Stimulated activated CD4-positive, alpha-beta T cell treated with anti-CD3 and anti-CD28 coated beads, Interleukin-15, amount 100 ng/mL, for 1 hour (primary cell): ENCODE measurements around the gene PTCD1.
A peak's percentile ranks its signal among the peaks of the same experiment; 100 is the strongest.

Source experiments
- DNase-seq, 2 donors: peaks; one replicate each; pipeline ENCODE4 v3.0.0-alpha.2; 2020; ENCODE audit warnings: low read depth in 1 of 2, low spot score in 1 of 2

The PTCD1 gene

GRCh38 chr7:99438573-99439480, at the start of gene PTCD1, which contains the start of gene CPSF4:
Gene PTCD1, minus strand, starts transcription at chr7:99438798. Its CDS starts 3,556 bp downstream, at chr7:99435242.
Gene CPSF4, plus strand, starts transcription at chr7:99438943. Its CDS starts 140 bp downstream, at chr7:99439083.
- DNase-seq = peak; percentile 82 to 88

DNA sequence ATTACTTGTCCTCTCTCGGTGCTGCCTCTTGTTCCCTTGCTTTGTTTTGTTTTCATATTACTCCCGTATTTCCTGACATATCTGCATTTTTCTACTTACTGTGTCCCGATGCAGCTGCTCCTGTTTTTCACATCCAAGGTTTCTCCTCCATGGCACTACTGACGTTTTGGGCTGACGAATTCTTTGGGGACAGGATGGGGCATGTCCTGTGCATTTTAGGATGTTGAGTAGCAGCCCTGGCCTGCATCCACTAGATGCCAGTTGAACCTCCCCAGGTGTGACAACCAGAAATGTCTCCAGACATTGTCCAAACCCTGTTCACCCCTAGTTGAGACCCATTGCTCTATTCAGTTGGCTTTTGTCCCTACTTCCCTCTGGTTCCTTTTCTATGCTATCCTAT, 46.5 kb upstream of the PTCD1 start:
- no peak for DNase-seq

DNA sequence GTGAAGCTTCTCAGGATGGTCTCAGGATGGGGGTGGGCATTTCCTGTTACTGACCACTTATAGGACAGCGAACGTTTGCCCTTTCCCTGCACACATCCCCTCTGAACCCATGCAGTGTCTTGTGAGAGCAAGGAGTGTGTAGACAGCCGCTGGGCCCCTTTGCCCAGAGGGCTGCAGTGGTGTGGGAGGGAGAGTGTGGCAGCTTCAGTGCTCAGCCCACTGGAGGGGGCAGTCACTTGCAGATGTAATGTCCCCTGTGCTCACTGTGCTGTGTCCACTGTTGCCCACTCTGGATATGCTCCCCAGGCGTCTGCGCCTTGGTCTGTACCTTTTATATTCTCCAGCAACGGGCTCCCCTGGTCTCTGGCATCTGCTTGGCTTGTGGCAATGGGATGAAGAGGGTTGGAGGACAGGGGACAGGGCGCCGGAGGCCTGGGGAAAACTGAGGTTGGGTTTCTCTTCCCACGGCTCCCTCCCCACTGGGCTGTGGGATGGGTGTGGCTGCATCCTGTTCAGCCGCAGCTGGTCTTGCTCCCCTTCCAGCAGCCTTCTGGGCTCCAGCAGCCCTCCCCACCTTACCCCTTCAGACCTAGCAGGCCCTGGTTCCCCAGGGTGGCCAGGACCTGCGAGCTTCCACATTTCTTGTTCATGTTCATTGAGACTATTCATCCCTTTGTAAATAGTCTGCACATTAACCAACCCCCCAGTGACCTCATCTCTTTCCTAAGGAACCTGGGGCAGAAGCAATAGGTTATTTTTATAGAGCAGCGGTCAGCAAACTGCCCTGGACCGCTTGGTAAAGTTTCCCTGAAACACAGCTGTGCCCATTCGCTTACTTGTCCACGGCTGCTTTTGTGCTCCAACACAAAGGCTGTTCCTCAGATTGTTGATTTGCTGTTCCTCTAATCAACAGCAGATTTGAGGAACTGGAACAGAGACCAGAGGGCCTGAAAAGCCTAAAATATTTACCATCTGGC, 40.2 kb upstream of the PTCD1 start:
- DNase-seq = no peak

GRCh38 chr7:99476107-99476506, 37.5 kb upstream of the PTCD1 start:
- DNase-seq = no peak

- DNase-seq = no peak
Measured at GRCh38 chr7:99473315-99473596, 34.7 kb upstream of the PTCD1 start.

DNA sequence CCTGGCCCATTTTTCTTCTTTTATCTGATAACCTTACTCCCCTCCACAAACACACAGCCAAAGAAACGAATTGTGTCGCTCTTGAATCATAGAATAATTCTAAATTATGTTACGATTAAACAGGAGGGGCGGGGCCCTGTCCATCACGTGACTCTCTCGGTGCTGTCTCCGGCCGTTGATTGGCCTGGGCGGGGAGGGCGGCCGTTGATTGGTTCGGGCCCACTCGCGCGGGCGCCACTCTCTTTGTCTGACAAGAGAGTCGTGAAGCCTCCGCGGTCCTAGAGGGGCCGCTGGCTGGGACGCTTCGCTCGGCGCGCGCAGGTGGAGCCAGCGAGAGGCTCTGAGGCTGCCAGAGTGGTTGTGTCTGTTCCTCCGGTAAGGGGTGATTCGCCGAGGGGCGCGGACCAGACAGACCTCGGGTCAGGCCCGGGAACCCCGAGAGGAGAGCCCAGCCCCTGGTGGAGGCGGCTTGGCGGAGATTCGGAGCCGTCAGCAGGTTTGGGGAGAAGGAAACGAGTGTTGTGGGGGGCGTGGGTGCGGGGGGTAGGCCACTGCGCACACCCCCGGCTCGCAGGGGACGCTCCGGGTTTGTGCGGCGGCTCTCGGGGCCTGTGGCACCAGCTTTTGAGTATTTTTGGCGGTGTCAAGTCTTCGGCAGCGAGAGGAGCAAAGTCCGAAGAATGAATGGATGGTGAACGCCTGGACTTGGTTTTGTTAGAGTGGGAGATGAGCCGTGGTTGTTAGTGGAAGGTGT, 34.1 kb upstream of the PTCD1 start, which contains the start of gene ZNF789:
Gene ZNF789 (plus strand): TSS at position 330 of the 754 bp plus-strand sequence. CDS start 3,567 bp downstream, outside the sequence.
- peak; percentile 95 to 97 for DNase-seq

GRCh38 chr7:99469381-99470065, 30.9 kb upstream of the PTCD1 start:
- DNase-seq = no peak

DNA sequence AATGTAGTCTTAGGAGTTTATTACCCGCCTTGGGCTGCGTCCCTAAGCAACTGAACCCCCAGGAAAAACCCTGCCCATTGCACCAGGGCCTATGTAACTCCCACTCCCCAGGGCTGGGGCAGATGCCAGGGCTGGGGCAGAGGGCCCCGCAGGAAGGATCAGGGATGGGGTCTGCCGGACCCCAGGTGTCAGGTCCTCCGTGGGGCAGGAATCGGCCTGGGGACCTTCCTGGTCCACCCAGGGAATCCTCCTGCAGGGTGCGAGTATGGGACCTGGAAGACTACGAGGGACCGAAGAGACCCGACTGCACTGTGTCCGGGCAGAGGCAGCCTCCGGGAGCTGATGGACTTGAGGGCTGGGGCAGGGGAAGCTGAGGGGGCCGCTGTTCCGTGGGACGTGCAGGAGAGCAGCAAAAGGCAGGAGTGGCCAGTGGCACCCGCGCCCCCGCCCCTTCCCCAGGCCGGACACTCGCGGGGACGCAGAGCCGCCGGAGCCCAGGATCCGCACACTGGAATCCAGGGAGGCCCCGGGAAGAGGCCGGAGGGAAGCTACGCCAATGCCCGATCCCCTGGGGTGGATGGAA, 29.8 kb upstream of the PTCD1 start:
- no peak for DNase-seq

- no peak for DNase-seq
Measured at GRCh38 chr7:99465421-99465768, 26.8 kb upstream of the PTCD1 start.

DNA sequence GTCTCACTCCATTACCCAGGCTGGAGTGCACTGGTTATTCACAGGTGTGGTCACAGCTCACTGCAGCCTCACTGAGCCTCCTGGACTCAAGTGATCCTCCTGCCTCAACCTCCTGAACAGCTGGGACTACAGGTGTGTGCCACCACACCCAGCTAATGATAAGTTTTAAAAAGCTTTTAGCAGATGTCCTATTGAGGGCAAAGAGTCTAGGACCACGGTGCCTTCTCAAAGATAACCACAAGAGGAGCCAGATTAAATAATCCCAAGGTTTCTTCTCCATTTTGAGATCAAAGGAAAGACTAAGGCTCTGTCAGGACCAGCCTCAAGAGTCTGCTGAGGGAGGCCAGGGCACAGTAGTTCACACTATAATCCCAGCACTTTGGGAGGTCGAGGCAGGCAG, 22.6 kb upstream of the PTCD1 start:
- DNase-seq = no peak

DNA sequence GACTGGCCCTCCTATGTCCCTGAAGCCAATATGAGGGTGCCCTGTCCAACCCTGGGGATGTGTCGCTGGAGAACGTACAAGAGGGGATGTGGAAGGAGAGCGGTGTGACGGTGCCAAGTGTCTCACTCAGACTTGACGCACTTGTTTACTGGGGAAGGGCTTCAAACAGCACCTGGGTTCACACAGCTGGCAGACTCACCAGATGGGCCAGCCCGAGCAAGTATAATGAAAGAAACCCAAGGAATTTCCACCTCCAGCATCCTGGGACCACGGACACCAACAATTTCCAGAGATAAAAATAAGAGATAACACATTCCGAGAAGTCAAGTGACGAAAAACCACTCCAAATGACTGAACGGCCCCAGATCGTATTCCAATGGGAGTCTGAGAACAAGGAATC, 22.1 kb upstream of the PTCD1 start:
- no peak for DNase-seq

DNA sequence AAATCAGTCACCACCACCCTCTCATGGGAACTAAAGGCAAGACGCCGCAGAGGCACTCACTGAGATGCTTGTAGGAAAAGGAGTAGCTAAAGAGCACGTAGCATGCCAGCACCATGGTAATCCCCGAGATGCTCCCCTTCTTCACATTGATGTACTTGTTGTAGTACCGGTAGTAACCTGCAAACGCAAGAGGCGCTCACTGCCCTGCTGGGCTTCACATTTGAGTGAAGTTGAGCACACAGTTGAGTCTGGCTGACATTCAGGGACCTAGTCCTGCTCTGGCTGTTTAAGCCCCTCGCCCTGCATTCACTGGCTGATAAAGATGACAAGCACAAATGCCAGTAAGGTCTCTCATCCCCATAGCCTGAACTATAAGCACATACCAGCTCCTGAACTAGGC, 20.5 kb upstream of the PTCD1 start:
- DNase-seq = no peak

DNA sequence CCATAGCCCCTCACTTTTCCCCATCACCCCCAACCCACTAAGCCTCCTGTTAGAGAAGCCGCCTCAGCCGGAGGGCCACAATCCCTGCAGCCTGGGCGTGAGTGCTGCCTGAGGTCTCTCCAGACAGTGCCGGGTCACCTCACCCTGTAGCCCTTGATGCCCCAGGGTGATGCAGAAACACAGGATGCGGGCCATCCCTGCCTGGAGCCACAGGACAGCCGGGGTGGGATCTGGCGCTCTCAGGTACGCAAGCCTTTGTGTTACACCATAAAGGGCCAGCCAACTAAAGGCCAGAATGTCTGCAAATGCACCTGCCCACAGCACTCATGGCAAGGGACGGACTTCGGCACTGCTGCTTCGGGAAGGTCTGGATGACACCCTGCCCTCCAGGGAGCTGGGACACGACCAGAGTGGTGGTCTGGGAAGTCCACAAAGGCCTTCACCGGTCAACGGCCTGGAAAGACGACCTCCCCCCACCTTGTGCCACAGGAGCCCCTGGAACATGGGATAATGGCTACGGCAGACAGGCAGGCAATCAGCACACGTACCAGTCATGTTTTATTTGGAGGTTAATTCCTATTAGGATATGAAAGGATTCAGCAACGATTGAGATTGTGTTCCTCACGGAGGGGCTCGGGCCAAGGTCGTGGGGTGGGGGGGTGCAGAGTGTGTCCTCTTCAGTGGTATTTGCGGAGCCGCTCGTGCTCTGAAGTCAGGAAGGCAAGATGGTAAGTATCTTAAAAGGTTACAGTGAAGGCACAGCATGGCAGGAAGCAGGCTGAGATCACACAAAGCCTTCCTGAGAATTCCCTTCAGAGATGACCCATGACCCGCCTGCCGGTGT, 19.3 kb upstream of the PTCD1 start:
- no peak for DNase-seq

DNA sequence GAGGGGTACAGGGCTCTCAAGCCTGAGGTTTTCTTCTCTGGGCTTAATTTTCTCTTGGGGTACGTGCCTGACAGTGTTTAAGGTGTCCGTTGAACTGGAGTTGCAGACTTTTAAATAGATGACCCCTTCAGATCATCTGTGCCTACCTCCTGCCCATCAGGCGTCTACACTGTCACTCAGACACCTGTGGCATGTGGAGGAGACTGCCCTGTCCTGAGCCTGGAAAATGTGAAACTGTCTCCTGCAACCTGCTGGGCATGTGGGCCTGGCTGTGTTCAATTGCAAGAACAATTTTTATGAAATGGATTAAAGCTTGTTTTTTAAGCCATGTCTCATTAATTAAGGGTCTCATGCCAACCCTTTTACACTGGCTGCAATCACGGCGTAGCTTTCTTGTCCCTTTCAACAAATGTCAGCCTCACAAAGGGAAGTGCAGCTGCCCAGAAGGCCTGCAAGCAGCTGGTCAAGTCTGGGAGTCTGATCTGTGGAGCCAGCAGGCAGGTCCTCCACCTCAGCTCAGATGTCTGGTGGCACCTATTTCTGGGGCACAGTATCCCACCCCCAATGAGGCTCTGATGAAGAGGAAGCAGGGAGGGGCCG, 18.6 kb upstream of the PTCD1 start:
- no peak for DNase-seq

- DNase-seq = no peak
Measured at GRCh38 chr7:99456288-99456687, 17.7 kb upstream of the PTCD1 start.

DNA sequence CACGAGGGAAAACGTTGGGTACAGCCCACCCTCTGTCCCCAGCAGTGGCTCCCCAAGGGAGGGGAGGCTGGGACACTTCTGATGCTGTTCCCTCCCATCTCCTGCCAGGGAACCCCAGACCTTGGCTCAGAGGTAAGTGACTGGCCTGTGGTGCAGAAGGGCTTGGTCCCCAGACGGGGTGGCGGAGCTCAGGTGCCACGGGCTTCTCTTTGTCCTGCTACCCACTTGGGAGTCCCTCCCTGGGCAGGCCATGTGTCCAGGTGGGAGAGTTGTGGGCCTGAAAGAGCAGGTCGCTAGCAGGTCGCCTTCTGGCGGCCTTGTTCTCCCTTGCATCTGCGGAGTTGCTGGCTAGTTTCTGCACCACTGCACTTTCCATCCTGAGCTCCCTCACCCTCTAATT, 17.3 kb upstream of the PTCD1 start:
- DNase-seq = no peak

DNA sequence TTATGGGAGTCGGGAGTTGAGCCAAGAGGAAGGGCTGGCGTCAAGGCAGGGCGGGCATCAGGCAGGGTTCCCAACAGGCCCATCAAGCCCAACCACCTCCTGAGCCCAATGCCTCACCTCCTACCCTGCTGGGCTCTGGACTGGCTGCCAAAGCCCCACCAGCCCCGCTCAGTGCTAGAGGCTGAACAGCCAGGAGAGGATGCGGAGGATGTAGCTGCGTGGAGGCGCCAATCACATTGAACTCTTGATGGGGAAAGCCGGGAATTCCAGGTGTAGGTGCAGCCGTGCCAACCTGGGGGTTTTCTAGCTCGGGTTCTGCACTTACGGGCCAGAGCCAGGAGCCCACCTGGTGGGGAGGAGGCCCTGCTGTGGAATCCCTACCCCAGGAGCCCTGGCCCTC, 14.5 kb upstream of the PTCD1 start:
- DNase-seq = no peak

DNA sequence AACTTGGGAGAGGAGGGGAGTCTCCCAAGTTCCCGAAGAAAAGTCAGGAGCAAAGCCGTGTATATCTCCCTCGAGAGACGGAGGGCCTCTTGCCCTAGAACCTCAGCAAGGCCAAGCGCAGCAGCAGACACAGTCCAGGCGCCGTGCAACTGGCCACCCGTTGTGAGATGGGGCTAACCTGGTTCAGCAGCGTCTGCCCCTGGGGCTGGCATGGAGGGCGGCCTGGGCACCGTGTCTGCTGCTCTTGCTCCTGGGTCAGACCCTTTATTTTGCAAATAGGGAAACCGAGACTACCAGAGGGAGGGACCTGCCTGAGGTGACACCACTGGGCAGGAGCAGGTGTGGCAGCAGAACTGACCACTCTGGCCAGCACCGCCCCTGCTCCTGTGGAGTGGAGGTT, 13.9 kb upstream of the PTCD1 start:
- DNase-seq = no peak

DNA sequence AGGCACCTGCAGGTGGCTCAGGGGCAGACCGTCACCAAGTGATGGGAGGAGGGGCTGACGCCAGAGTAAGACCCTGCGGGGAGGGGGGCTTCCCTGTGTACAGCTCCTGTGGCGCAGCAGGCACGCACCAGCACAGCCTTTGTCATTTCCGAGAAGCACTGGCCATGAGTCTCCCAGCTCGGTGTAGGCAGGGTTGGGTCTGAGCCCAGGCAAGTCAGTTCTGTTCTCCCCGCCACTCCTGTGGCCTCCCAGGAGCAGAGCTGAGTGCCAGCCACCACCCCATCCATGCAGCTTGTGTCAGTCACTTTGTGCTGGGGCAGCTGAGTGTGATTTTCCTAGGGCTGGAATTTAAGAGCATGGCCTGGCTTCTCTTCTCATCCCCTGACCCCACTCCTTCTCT, 13.3 kb upstream of the PTCD1 start:
- no peak for DNase-seq
